ENCODE results near the gene MPI.

The MPI gene

DNA sequence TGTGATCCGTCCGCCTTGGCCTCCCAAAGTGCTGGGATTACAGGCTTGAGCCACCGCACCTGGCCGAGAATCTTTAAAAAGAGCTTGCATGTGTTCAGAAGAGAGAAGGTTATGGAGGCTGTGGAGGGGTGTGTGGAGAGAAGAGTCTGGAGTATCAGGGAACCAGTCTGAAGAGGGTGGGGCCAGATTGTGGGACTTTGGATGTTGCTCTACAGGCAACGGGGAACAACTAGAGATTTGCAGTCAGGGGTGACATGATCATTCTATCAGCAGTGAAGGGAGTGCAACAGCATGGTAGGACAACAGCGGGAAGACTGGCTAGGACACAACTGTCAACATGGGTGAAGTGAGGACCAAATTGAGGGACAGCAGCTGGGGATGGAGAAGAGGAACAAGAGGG, 25.5 kb upstream of the MPI start:
- CTCF ChIA-PET: interaction anchor here (0.6 kb wide), 1 partner anchor 9 kb away, joined by 3 read pairs; no protein-coding TSS in a partner anchor
- H3K4me1 ChIP-seq (ENCODE audit: control insufficient read depth, insufficient read depth, low read length): peaks cover 7% of the 10 kb centered on the region; the same call in 1 of the 2 replicates

DNA sequence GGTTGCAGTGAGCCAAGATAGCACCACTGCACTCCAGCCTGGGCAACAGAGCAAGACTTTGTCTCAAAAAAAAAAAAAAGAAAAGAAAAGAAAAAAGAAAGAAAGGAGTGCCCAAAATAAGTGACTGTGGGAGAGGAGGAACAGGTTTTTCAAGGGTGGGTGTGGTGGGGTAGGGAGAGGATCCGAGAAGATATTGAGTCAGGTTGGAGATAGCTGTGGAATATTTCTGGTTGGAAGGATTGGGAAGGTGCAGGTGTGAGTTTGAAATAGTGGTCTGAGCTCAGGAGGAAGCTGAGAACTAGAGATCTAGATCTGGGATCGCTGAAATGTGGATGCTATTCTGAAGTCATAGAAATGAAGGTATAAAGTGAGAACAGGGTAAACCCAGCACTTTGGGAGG, 24.5 kb upstream of the MPI start:
- Histone ChIP-seq H3K4me3 (ENCODE audit: low read depth, low read length) (no peak overlapping the region), H3K9me3 (ENCODE audit: control insufficient read depth, insufficient read depth, low read depth, low read length) (no peaks in the 10 kb centered on the region), H3K36me3 (ENCODE audit: control insufficient read depth in 2 of 2, insufficient read depth in 1 of 2, low read length in 2 of 2) (peaks cover 8 to 30% of the 10 kb centered on the region in 2 experiments; a peak in 2 of 3 replicates), H3K27ac (ENCODE audit: extremely low read depth, low read depth, low read length) (no peak overlapping the region), H3K4me1 (ENCODE audit: control insufficient read depth, insufficient read depth, low read length) (peaks cover 7% of the 10 kb centered on the region)
- POLR2A ChIA-PET: interaction anchor here (0.6 kb wide), 1 partner anchor 33 kb away, joined by 3 read pairs; no protein-coding TSS in a partner anchor
- CTCF ChIA-PET: interaction anchor here (1.0 kb wide), 1 partner anchor 36 kb away, joined by 4 read pairs; no protein-coding TSS in a partner anchor
- TF ChIP-seq ZNF184 (tag by site-specific recombination; IDR thresholded peaks at IDR 0.05) (no peak), ZBTB17 (tag by site-specific recombination; IDR thresholded peaks at IDR 0.05) (peak; percentile 44)

More for the DNA sequence above, 25.5 kb upstream of the MPI start:
- POLR2A ChIA-PET: interaction anchor here (0.6 to 0.7 kb wide), 2 partner anchors 17 to 104 kb away, joined by 3 to 6 read pairs; no protein-coding TSS in a partner anchor
- no peak overlapping the region for H3K4me3 ChIP-seq (ENCODE audit: low read depth, low read length)
- no peaks in the 10 kb centered on the region for H3K9me3 ChIP-seq (ENCODE audit: control insufficient read depth, insufficient read depth, low read depth, low read length)
- TF ChIP-seq, protein P1, sequence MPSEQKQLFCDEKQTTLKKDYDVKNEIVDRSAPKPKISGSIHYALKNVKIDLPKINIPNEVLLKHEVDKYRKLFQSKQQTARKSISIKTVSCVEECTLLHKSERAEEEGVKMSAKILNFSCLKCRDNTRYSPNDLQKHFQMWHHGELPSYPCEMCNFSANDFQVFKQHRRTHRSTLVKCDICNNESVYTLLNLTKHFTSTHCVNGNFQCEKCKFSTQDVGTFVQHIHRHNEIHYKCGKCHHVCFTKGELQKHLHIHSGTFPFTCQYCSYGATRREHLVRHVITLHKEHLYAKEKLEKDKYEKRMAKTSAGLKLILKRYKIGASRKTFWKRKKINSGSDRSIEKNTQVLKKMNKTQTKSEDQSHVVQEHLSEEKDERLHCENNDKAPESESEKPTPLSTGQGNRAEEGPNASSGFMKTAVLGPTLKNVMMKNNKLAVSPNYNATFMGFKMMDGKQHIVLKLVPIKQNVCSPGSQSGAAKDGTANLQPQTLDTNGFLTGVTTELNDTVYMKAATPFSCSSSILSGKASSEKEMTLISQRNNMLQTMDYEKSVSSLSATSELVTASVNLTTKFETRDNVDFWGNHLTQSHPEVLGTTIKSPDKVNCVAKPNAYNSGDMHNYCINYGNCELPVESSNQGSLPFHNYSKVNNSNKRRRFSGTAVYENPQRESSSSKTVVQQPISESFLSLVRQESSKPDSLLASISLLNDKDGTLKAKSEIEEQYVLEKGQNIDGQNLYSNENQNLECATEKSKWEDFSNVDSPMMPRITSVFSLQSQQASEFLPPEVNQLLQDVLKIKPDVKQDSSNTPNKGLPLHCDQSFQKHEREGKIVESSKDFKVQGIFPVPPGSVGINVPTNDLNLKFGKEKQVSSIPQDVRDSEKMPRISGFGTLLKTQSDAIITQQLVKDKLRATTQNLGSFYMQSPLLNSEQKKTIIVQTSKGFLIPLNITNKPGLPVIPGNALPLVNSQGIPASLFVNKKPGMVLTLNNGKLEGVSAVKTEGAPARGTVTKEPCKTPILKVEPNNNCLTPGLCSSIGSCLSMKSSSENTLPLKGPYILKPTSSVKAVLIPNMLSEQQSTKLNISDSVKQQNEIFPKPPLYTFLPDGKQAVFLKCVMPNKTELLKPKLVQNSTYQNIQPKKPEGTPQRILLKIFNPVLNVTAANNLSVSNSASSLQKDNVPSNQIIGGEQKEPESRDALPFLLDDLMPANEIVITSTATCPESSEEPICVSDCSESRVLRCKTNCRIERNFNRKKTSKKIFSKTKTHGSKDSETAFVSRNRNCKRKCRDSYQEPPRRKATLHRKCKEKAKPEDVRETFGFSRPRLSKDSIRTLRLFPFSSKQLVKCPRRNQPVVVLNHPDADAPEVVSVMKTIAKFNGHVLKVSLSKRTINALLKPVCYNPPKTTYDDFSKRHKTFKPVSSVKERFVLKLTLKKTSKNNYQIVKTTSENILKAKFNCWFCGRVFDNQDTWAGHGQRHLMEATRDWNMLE (tag by site-specific recombination; conservative IDR thresholded peaks at IDR 0.05; ENCODE audit: low read depth): no peak
- no peak for TF ChIP-seq WT1 (tag by site-specific recombination; IDR thresholded peaks at IDR 0.05)
- TF ChIP-seq ZNF473 (tag by site-specific recombination; IDR thresholded peaks at IDR 0.05): no peak
- TF ChIP-seq, protein P2, sequence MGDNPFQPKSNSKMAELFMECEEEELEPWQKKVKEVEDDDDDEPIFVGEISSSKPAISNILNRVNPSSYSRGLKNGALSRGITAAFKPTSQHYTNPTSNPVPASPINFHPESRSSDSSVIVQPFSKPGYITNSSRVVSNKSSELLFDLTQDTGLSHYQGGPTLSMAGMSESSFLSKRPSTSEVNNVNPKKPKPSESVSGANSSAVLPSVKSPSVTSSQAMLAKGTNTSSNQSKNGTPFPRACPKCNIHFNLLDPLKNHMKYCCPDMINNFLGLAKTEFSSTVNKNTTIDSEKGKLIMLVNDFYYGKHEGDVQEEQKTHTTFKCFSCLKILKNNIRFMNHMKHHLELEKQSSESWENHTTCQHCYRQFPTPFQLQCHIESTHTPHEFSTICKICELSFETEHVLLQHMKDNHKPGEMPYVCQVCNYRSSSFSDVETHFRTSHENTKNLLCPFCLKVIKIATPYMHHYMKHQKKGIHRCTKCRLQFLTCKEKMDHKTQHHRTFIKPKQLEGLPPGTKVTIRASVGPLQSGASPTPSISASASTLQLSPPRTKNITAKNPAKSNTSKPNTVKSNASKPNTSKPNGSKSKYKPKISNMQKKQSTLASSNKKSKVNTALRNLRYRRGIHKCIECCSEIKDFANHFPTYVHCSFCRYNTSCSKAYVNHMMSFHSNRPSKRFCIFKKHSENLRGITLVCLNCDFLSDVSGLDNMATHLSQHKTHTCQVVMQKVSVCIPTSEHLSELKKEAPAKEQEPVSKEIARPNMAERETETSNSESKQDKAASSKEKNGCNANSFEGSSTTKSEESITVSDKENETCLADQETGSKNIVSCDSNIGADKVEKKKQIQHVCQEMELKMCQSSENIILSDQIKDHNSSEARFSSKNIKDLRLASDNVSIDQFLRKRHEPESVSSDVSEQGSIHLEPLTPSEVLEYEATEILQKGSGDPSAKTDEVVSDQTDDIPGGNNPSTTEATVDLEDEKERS (tag by site-specific recombination; IDR thresholded peaks at IDR 0.05): no peak
- no peak for TF ChIP-seq ZNF366 (tag by site-specific recombination; conservative IDR thresholded peaks at IDR 0.05)
- no peak for TF ChIP-seq SP7 (tag by site-specific recombination; IDR thresholded peaks at IDR 0.05)
- no peak for TF ChIP-seq ZNF175 (tag by site-specific recombination; IDR thresholded peaks at IDR 0.05)
- TF ChIP-seq ZNF112 (tag by site-specific recombination; IDR thresholded peaks at IDR 0.05): no peak
- no peak overlapping the region for H3K27ac ChIP-seq (ENCODE audit: extremely low read depth, low read depth, low read length)
- peaks cover 8 to 21% of the 10 kb centered on the region in 2 experiments; a peak in 2 of 3 replicates for H3K36me3 ChIP-seq (ENCODE audit: control insufficient read depth in 2 of 2, insufficient read depth in 1 of 2, low read length in 2 of 2)

DNA sequence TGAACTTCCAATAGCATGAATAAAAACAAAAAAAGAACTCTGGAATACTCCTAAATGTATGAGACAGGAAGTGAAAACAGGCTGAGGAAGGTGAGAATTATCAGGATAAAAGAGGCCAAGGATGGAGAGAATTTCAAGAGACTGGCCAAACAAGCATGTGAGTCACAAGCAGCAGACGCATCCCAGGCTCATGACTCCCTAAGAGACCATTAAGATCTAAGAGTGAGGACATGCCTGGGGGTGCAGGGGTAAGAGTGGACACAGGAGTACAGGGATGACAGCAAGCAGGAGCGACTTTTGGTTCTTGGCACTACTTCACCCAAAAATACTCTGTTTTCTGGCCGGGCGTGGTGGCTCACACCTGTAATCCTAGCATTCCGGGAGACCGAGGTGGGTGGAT, 23.8 kb upstream of the MPI start:
- TF ChIP-seq ZNF223 (tag by site-specific recombination; IDR thresholded peaks at IDR 0.05) (no peak), ZNF23 (tag by site-specific recombination; IDR thresholded peaks at IDR 0.05; ENCODE audit: borderline replicate concordance) (no peak), ZEB2 (tag by site-specific recombination; IDR thresholded peaks at IDR 0.05) (peak; percentile 51; the same call in 1 of the 2 replicates), ZNF175 (tag by site-specific recombination; IDR thresholded peaks at IDR 0.05) (no peak), ZXDB (tag by site-specific recombination; IDR thresholded peaks at IDR 0.05) (no peak), WT1 (tag by site-specific recombination; IDR thresholded peaks at IDR 0.05) (peak; percentile 45; the same call in 1 of the 2 replicates), PRDM1 (tag by site-specific recombination; IDR thresholded peaks at IDR 0.05) (peak; percentile 55; the same call in 1 of the 2 replicates), ZNF521 (tag by site-specific recombination; IDR thresholded peaks at IDR 0.05) (no peak), BCL11B (tag by site-specific recombination; IDR thresholded peaks at IDR 0.05; ENCODE audit: low read depth) (no peak)
- TF ChIP-seq, protein P3, sequence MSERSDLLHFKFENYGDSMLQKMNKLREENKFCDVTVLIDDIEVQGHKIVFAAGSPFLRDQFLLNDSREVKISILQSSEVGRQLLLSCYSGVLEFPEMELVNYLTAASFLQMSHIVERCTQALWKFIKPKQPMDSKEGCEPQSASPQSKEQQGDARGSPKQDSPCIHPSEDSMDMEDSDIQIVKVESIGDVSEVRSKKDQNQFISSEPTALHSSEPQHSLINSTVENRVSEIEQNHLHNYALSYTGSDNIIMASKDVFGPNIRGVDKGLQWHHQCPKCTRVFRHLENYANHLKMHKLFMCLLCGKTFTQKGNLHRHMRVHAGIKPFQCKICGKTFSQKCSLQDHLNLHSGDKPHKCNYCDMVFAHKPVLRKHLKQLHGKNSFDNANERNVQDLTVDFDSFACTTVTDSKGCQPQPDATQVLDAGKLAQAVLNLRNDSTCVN (tag by site-specific recombination; optimal IDR thresholded peaks at IDR 0.05): no peak
- TF ChIP-seq, protein P4, sequence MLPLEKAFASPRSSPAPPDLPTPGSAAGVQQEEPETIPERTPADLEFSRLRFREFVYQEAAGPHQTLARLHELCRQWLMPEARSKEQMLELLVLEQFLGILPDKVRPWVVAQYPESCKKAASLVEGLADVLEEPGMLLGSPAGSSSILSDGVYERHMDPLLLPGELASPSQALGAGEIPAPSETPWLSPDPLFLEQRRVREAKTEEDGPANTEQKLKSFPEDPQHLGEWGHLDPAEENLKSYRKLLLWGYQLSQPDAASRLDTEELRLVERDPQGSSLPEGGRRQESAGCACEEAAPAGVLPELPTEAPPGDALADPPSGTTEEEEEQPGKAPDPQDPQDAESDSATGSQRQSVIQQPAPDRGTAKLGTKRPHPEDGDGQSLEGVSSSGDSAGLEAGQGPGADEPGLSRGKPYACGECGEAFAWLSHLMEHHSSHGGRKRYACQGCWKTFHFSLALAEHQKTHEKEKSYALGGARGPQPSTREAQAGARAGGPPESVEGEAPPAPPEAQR (tag by site-specific recombination; IDR thresholded peaks at IDR 0.05): no peak
- CTCF ChIA-PET: interaction anchor here (0.5 kb wide), 1 partner anchor 35 kb away, joined by 3 read pairs; no protein-coding TSS in a partner anchor
- Histone ChIP-seq H3K36me3 (ENCODE audit: control insufficient read depth in 2 of 2, insufficient read depth in 1 of 2, low read length in 2 of 2) (peaks cover 8 to 30% of the 10 kb centered on the region in 2 experiments; a peak in 2 of 3 replicates), H3K4me3 (ENCODE audit: low read depth, low read length) (no peak overlapping the region), H3K9me3 (ENCODE audit: control insufficient read depth, insufficient read depth, low read depth, low read length) (no peaks in the 10 kb centered on the region), H3K4me1 (ENCODE audit: control insufficient read depth, insufficient read depth, low read length) (peaks cover 11% of the 10 kb centered on the region), H3K27ac (ENCODE audit: extremely low read depth, low read depth, low read length) (no peak overlapping the region)
- POLR2A ChIA-PET: interaction anchor here (0.6 kb wide), 1 partner anchor 16 kb away, joined by 5 read pairs; no protein-coding TSS in a partner anchor

All from HEK293 (cell line).